IPS DF 6.9 (cell line): ENCODE measurements around the gene GRB2.
"Not testable (repeated sequence)": the region's sequence is repeated elsewhere in the genome, so short reads cannot be mapped to it uniquely, and the experiment has no call there.

Experiments used
- DNase-seq: peaks from one replicate; pipeline ENCODE4 v3.0.0-alpha.2; 2013; ENCODE audit warnings: low read depth, low spot score
- H3K27ac ChIP-seq: one replicate; pipeline ENCODE4 v1.5.1; 2013; ENCODE audit warnings: low read length, control low read depth
- H3K27me3 ChIP-seq: 2 replicates; pipeline ENCODE4 v1.6.1; 2013; ENCODE audit warnings: mild to moderate bottlenecking, low read length; ENCODE audit not compliant: control insufficient read depth, insufficient read depth
- H3K36me3 ChIP-seq: 2 replicates; pipeline ENCODE4 v1.6.1; 2013; ENCODE audit warnings: low read length; ENCODE audit not compliant: control insufficient read depth, insufficient read depth
- H3K4me1 ChIP-seq: 2 replicates; pipeline ENCODE4 v1.6.1; 2013; ENCODE audit warnings: low read length; ENCODE audit not compliant: control insufficient read depth, insufficient read depth
- H3K4me3 ChIP-seq: 2 replicates; pipeline ENCODE4 v1.5.1; 2013; ENCODE audit warnings: mild to moderate bottlenecking, low read length
- H3K9me3 ChIP-seq: 2 replicates; pipeline ENCODE4 v1.6.1; 2013; ENCODE audit warnings: low read length, inconsistent platforms; ENCODE audit not compliant: control insufficient read depth, insufficient read depth
- WGBS: extraction: QIAGEN DNeasy Blood & Tissue Kit; methylation state at CpG from one replicate; pipeline ENCODE4 v1.1.7; 2013; ENCODE audit warnings: mixed read lengths, missing lambda C conversion rate; ENCODE audit not compliant: insufficient read length, insufficient coverage; 5-methylcytosine and 5-hydroxymethylcytosine counted together

GRB2 gene

GRCh38 chr17:75439287-75439686 lies 33.8 kb upstream of the GRB2 start:
- H3K36me3 ChIP-seq, result no peaks in the 10 kb centered on the region
- no peak overlapping the region for H3K4me3 ChIP-seq
- H3K9me3 ChIP-seq, result no peaks in the 10 kb centered on the region
- no peak overlapping the region for H3K27ac ChIP-seq
- no peaks in the 10 kb centered on the region for H3K27me3 ChIP-seq
- no peak for DNase-seq
- no CpG with 5 or more reads among the region's 2 CpGs for WGBS
- no peaks in the 10 kb centered on the region for H3K4me1 ChIP-seq

GRCh38 chr17:75437404-75437803 lies 31.9 kb upstream of the GRB2 start:
- not testable (repeated sequence) for H3K9me3 ChIP-seq, H3K27ac ChIP-seq, H3K36me3 ChIP-seq, H3K4me3 ChIP-seq, H3K27me3 ChIP-seq, H3K4me1 ChIP-seq, DNase-seq
- no CpG with 5 or more reads among the region's 8 CpGs for WGBS

GRCh38 chr17:75434433-75434832 lies 29.0 kb upstream of the GRB2 start:
- not testable (repeated sequence) for H3K4me1 ChIP-seq, H3K9me3 ChIP-seq, H3K36me3 ChIP-seq, H3K4me3 ChIP-seq, DNase-seq, H3K27ac ChIP-seq, H3K27me3 ChIP-seq
- WGBS, result 100% methylated on average over 1 of the region's 6 CpGs

- Histone ChIP-seq H3K27ac (no peak overlapping the region), H3K36me3 (no peaks in the 10 kb centered on the region)
- WGBS, result no CpG with 5 or more reads among the region's 6 CpGs
Observed at GRCh38 chr17:75433218-75433783, 27.8 kb upstream of the GRB2 start.

GRCh38 chr17:75430159-75430974 lies 24.9 kb upstream of the GRB2 start:
- Histone ChIP-seq H3K36me3 (no peaks in the 10 kb centered on the region), H3K27me3 (no peaks in the 10 kb centered on the region), H3K27ac (no peak overlapping the region), H3K4me3 (no peak overlapping the region), H3K4me1 (no peaks in the 10 kb centered on the region), H3K9me3 (no peaks in the 10 kb centered on the region)
- no CpG with 5 or more reads among the region's 11 CpGs for WGBS
- DNase-seq, result peak; percentile 39

More at GRCh38 chr17:75433218-75433783, 27.8 kb upstream of the GRB2 start:
- no peaks in the 10 kb centered on the region for H3K27me3 ChIP-seq
- H3K9me3 ChIP-seq, result no peaks in the 10 kb centered on the region
- H3K4me1 ChIP-seq, result no peaks in the 10 kb centered on the region
- H3K4me3 ChIP-seq, result no peak overlapping the region
- DNase-seq, result no peak

GRCh38 chr17:75428543-75429469 lies 23.3 kb upstream of the GRB2 start:
- Histone ChIP-seq H3K4me1 (no peaks in the 10 kb centered on the region), H3K9me3 (no peaks in the 10 kb centered on the region), H3K36me3 (no peaks in the 10 kb centered on the region), H3K27ac (no peak overlapping the region), H3K27me3 (no peaks in the 10 kb centered on the region), H3K4me3 (no peak overlapping the region)
- no peak for DNase-seq
- no CpG with 5 or more reads among the region's 17 CpGs for WGBS

GRCh38 chr17:75418531-75418930 lies 13.1 kb upstream of the GRB2 start:
- no CpG with 5 or more reads among the region's 5 CpGs for WGBS
- no peaks in the 10 kb centered on the region for H3K9me3 ChIP-seq
- no peak overlapping the region for H3K27ac ChIP-seq
- no peaks in the 10 kb centered on the region for H3K4me1 ChIP-seq
- no peak overlapping the region for H3K4me3 ChIP-seq
- no peaks in the 10 kb centered on the region for H3K27me3 ChIP-seq
- DNase-seq, result no peak
- H3K36me3 ChIP-seq, result no peaks in the 10 kb centered on the region

GRCh38 chr17:75417054-75417580 lies 11.6 kb upstream of the GRB2 start:
- Histone ChIP-seq H3K27me3 (no peaks in the 10 kb centered on the region), H3K4me1 (no peaks in the 10 kb centered on the region; the same call in 1 of the 2 replicates), H3K36me3 (no peaks in the 10 kb centered on the region), H3K9me3 (no peaks in the 10 kb centered on the region), H3K4me3 (no peak overlapping the region), H3K27ac (no peak overlapping the region)
- no CpG with 5 or more reads among the region's 9 CpGs for WGBS
- DNase-seq, result no peak

- WGBS, result no CpG with 5 or more reads among the region's 9 CpGs
- Histone ChIP-seq H3K27ac (no peak overlapping the region), H3K4me3 (no peak overlapping the region), H3K4me1 (no peaks in the 10 kb centered on the region; the same call in 1 of the 2 replicates), H3K27me3 (no peaks in the 10 kb centered on the region), H3K36me3 (no peaks in the 10 kb centered on the region), H3K9me3 (no peaks in the 10 kb centered on the region)
- DNase-seq, result no peak
Observed at GRCh38 chr17:75416006-75416405, 10.5 kb upstream of the GRB2 start.

- no CpG with 5 or more reads among the region's 1 CpG for WGBS
- Histone ChIP-seq H3K4me1 (no peaks in the 10 kb centered on the region; the same call in 1 of the 2 replicates), H3K4me3 (no peak overlapping the region), H3K27me3 (no peaks in the 10 kb centered on the region), H3K36me3 (no peaks in the 10 kb centered on the region), H3K27ac (no peak overlapping the region), H3K9me3 (no peaks in the 10 kb centered on the region)
- no peak for DNase-seq
Observed at GRCh38 chr17:75414488-75414887, 9.0 kb upstream of the GRB2 start.
